ENCODE data around the gene COL17A1. TPM values are rescaled to one million over a fixed set of nuclear protein-coding genes. Genes with fewer than 3 reads are reported as not detected.

Gene COL17A1
- total and polyA plus RNA-seq, 2 of the 13 experiments (the other 11 are each of a cell fraction or from before 2014, with no cell fraction given) = 0.03 TPM; not detected in 1

DNA sequence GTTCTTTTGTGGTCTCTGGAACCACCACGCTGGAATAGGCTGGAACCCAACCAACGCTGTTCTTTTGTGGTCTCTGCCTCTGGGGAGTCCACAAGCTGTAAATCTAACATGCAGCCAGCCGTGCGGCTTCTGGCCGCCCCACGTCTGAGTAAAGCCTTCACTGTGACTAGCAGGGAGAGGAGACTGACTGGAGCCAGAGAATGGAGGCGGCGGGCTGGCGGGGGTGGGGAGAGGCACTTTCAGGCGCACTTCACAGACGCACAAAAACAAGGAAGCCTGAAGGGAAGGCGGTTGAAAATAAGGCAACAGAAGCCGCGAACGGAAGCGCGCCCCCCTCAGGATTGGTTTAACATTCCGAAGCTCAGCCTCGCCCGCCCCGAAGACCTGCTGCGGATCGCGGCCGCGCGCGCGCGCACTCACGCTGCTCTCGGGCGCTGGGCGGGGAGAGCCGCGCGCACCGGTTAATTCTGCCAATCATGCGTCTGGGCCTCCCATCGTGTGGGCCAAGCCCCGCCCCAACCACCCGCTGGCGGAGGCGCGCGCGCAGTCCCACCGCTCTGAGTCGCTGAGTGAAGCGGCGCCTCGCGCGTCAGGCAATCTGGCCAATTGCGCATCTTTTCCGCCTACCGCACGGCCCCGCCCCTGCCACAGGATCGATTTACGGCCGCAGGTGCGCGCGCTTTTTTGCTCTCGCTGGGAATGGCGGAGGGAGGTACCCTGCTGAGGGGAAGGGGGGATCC lies 36.0 kb upstream of the COL17A1 start, which contains the start of gene SFR1 (continued):
- TF ChIP-seq, protein P1, sequence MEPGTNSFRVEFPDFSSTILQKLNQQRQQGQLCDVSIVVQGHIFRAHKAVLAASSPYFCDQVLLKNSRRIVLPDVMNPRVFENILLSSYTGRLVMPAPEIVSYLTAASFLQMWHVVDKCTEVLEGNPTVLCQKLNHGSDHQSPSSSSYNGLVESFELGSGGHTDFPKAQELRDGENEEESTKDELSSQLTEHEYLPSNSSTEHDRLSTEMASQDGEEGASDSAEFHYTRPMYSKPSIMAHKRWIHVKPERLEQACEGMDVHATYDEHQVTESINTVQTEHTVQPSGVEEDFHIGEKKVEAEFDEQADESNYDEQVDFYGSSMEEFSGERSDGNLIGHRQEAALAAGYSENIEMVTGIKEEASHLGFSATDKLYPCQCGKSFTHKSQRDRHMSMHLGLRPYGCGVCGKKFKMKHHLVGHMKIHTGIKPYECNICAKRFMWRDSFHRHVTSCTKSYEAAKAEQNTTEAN (CRISPR knock-in tag; conservative IDR thresholded peaks at IDR 0.05) = no peak; the same call in 1 of the 2 replicates
- TF ChIP-seq XBP1 (CRISPR knock-in tag; IDR thresholded peaks at IDR 0.05) (no peak), MLLT10 (CRISPR knock-in tag; IDR thresholded peaks at IDR 0.05) (no peak), ZNF432 (CRISPR knock-in tag; IDR thresholded peaks at IDR 0.05; ENCODE audit: borderline replicate concordance) (no peak), RBFOX2 (IDR thresholded peaks at IDR 0.05; ENCODE audit: low read depth, low read length) (peak; percentile 86), RBM22 (optimal IDR thresholded peaks at IDR 0.05; ENCODE audit: low read length) (no peak), TBX3 (IDR thresholded peaks at IDR 0.05; ENCODE audit: borderline replicate concordance) (0 out of 2 replicates have a peak, but pooled peaks have one; percentile 1), ATM (IDR thresholded peaks at IDR 0.05; ENCODE audit: borderline replicate concordance) (no peak), ARHGAP35 (CRISPR knock-in tag; IDR thresholded peaks at IDR 0.05; ENCODE audit: borderline replicate concordance) (no peak), ZNF430 (CRISPR knock-in tag; IDR thresholded peaks at IDR 0.05) (no peak), PHF20 (CRISPR knock-in tag; IDR thresholded peaks at IDR 0.05) (peak; percentile 73), NCOA5 (CRISPR knock-in tag; IDR thresholded peaks at IDR 0.05) (no peak), FOSL1 (CRISPR knock-in tag; IDR thresholded peaks at IDR 0.05; ENCODE audit: borderline replicate concordance) (no peak), JARID2 (CRISPR knock-in tag; IDR thresholded peaks at IDR 0.05; ENCODE audit: insufficient replicate concordance) (no peak), DNMT1 (CRISPR knock-in tag; IDR thresholded peaks at IDR 0.05) (no peak), RAD51 (IDR thresholded peaks at IDR 0.05; ENCODE audit: borderline replicate concordance) (no peak)
- TF ChIP-seq, protein P2, sequence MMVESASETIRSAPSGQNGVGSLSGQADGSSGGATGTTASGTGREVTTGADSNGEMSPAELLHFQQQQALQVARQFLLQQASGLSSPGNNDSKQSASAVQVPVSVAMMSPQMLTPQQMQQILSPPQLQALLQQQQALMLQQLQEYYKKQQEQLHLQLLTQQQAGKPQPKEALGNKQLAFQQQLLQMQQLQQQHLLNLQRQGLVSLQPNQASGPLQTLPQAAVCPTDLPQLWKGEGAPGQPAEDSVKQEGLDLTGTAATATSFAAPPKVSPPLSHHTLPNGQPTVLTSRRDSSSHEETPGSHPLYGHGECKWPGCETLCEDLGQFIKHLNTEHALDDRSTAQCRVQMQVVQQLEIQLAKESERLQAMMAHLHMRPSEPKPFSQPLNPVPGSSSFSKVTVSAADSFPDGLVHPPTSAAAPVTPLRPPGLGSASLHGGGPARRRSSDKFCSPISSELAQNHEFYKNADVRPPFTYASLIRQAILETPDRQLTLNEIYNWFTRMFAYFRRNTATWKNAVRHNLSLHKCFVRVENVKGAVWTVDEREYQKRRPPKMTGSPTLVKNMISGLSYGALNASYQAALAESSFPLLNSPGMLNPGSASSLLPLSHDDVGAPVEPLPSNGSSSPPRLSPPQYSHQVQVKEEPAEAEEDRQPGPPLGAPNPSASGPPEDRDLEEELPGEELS (CRISPR knock-in tag; IDR thresholded peaks at IDR 0.05) = no peak
- TF ChIP-seq, protein P3, sequence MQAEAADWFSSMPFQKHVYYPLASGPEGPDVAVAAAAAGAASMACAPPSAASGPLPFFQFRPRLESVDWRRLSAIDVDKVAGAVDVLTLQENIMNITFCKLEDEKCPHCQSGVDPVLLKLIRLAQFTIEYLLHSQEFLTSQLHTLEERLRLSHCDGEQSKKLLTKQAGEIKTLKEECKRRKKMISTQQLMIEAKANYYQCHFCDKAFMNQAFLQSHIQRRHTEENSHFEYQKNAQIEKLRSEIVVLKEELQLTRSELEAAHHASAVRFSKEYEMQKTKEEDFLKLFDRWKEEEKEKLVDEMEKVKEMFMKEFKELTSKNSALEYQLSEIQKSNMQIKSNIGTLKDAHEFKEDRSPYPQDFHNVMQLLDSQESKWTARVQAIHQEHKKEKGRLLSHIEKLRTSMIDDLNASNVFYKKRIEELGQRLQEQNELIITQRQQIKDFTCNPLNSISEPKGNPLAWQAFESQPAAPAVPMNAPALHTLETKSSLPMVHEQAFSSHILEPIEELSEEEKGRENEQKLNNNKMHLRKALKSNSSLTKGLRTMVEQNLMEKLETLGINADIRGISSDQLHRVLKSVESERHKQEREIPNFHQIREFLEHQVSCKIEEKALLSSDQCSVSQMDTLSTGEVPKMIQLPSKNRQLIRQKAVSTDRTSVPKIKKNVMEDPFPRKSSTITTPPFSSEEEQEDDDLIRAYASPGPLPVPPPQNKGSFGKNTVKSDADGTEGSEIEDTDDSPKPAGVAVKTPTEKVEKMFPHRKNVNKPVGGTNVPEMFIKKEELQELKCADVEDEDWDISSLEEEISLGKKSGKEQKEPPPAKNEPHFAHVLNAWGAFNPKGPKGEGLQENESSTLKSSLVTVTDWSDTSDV (CRISPR knock-in tag; IDR thresholded peaks at IDR 0.05) = peak; percentile 41; the same call in 1 of the 2 replicates
- TF ChIP-seq, protein P4, sequence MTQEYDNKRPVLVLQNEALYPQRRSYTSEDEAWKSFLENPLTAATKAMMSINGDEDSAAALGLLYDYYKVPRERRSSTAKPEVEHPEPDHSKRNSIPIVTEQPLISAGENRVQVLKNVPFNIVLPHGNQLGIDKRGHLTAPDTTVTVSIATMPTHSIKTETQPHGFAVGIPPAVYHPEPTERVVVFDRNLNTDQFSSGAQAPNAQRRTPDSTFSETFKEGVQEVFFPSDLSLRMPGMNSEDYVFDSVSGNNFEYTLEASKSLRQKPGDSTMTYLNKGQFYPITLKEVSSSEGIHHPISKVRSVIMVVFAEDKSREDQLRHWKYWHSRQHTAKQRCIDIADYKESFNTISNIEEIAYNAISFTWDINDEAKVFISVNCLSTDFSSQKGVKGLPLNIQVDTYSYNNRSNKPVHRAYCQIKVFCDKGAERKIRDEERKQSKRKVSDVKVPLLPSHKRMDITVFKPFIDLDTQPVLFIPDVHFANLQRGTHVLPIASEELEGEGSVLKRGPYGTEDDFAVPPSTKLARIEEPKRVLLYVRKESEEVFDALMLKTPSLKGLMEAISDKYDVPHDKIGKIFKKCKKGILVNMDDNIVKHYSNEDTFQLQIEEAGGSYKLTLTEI (CRISPR knock-in tag; conservative IDR thresholded peaks at IDR 0.05) = no peak
- TF ChIP-seq, protein P5, sequence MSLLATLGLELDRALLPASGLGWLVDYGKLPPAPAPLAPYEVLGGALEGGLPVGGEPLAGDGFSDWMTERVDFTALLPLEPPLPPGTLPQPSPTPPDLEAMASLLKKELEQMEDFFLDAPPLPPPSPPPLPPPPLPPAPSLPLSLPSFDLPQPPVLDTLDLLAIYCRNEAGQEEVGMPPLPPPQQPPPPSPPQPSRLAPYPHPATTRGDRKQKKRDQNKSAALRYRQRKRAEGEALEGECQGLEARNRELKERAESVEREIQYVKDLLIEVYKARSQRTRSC (CRISPR knock-in tag; IDR thresholded peaks at IDR 0.05; ENCODE audit: low read depth) = no peak
